ENCODE data around the gene RAB12. TPM values are rescaled to one million over a fixed set of nuclear protein-coding genes. Genes with fewer than 3 reads are reported as not detected.
A peak's percentile ranks its signal among the peaks of the same experiment; 100 is the strongest.
"Not testable (repeated sequence)": the region's sequence is repeated elsewhere in the genome, so short reads cannot be mapped to it uniquely, and the experiment has no call there.

The RAB12 gene
- total RNA-seq, 2 experiments from 2014 or later, result 20.1 to 20.3 TPM

DNA sequence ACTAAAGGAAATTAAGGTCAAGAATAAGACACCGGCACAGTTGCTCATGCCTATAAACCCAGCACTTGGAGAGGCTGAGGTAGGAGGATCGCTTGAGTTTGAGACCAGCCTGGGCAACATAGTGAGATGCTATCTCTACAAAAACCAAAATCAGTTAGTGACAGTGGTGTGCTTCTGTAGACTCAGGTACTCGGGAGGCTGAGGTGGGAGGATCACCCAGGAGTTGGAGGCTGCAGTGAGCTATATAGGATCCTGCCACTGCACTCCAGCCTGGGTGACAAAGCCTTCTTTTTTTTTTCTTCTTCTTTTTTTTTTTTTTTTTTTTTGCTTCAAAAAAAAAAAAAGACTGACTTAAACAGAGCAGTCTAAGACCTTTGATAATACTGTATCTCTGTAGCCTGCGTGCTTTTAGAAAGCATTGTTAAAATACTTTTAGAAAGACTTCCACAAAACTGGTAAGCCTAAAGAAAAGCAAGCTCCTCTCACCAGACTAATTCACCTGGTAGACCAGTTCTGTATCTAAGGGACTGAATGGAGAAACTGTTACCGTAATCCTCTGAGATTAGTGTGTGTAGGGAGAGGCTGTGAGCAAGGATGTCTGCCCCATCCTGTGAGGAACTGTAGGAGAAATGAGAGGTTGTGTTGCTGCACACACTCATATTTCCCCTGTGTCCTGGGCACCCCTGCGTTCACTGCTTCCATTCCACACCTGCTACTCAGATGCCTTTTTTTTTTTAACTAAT is 10.8 kb downstream of the RAB12 start:
- Histone ChIP-seq H3K4me3 (ENCODE audit: low read length) (no peak overlapping the region), H3K27ac (ENCODE audit: low read depth in 1 of 2, low read length in 2 of 2) (no peak overlapping the region), H3K4me1 (ENCODE audit: insufficient read depth, low read length) (peaks cover 18% of the 10 kb centered on the region), H3K9me3 (ENCODE audit: control insufficient read depth in 1 of 2, insufficient read depth in 1 of 2, low read length in 2 of 2) (no peaks in the 10 kb centered on the region), H3K36me3 (ENCODE audit: insufficient read depth, low read length) (peaks cover 13% of the 10 kb centered on the region), H3K27me3 (ENCODE audit: control insufficient read depth in 1 of 2, insufficient read depth in 2 of 2, low read length in 2 of 2) (no peaks in the 10 kb centered on the region)
- ATAC-seq (ENCODE audit: poor library complexity), result no peak
- Mint-ChIP-seq H3K27ac (peak overlapping the region; percentile 51), H3K9me3 (no peaks in the 10 kb centered on the region), H3K4me3 (no peak overlapping the region), H3K27me3 (no peaks in the 10 kb centered on the region), H3K4me1 (ENCODE audit: low read depth) (peaks cover 82% of the 10 kb centered on the region), H3K36me3 (ENCODE audit: low read depth) (peaks cover 72% of the 10 kb centered on the region)
- TF ChIP-seq CTCF (IDR thresholded peaks at IDR 0.05), result no peak
- no peak for DNase-seq
- ChIA-PET CTCF (no interaction called here), POLR2A (no interaction called here)
- intact Hi-C loops (cut with DNase I, micrococcal nuclease), result loop anchor here in 1 of 2 experiments (10.0 kb wide), 2 partner anchors 715 to 1295 kb away; partner anchors contain the start of genes TWSG1 and VAPA

DNA sequence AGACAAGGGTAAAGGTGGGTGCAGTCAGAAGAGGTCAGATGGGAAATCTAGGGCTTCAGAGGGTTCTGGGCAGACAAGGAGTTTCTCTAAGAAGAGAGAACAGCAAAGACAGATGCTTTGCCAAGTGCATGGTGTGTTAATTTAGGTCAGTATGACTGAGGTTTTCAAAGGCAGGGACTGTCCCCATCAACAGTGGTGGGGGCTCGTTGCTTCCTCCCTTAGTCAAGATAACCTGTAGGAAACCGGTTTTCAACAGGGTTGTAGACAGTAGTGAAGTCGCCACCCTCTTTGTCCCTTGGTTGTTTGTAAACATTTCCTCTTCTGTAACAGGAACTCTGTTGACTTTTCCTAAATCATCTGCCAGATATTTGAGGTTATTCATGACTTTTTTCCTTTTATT is 11.6 kb downstream of the RAB12 start:
- H3K9me3 ChIP-seq (ENCODE audit: control insufficient read depth in 1 of 2, insufficient read depth in 1 of 2, low read length in 2 of 2), result no peaks in the 10 kb centered on the region
- Mint-ChIP-seq H3K9me3 (no peaks in the 10 kb centered on the region), H3K4me3 (peak overlapping the region; percentile 3), H3K27me3 (no peaks in the 10 kb centered on the region), H3K27ac (no peak overlapping the region), H3K36me3 (ENCODE audit: low read depth) (peaks cover 79% of the 10 kb centered on the region), H3K4me1 (ENCODE audit: low read depth) (peaks cover 82% of the 10 kb centered on the region)
- no peak for TF ChIP-seq CTCF (IDR thresholded peaks at IDR 0.05)
- intact Hi-C loops (cut with DNase I, micrococcal nuclease), result no loop called here
- no peaks in the 10 kb centered on the region for H3K27me3 ChIP-seq (ENCODE audit: control insufficient read depth in 1 of 2, insufficient read depth in 2 of 2, low read length in 2 of 2)
- CTCF ChIA-PET, result no interaction called here
- DNase-seq, result no peak
- peaks cover 17% of the 10 kb centered on the region for H3K4me1 ChIP-seq (ENCODE audit: insufficient read depth, low read length)
- H3K27ac ChIP-seq (ENCODE audit: low read depth in 1 of 2, low read length in 2 of 2), result no peak overlapping the region
- POLR2A ChIA-PET, result no interaction called here
- peaks cover 21% of the 10 kb centered on the region for H3K36me3 ChIP-seq (ENCODE audit: insufficient read depth, low read length)
- ATAC-seq (ENCODE audit: poor library complexity), result no peak
- no peak overlapping the region for H3K4me3 ChIP-seq (ENCODE audit: low read length)

GRCh38 chr18:8622625-8623024 is 13.4 kb downstream of the RAB12 start:
- H3K27me3 ChIP-seq (ENCODE audit: control insufficient read depth in 1 of 2, insufficient read depth in 2 of 2, low read length in 2 of 2); H3K9me3 ChIP-seq (ENCODE audit: control insufficient read depth in 1 of 2, insufficient read depth in 1 of 2, low read length in 2 of 2); H3K9me3 Mint-ChIP-seq; H3K27me3 Mint-ChIP-seq; DNase-seq; H3K27ac ChIP-seq (ENCODE audit: low read depth in 1 of 2, low read length in 2 of 2); H3K4me3 ChIP-seq (ENCODE audit: low read length); H3K4me3 Mint-ChIP-seq; intact Hi-C loops (cut with DNase I, micrococcal nuclease); ATAC-seq (ENCODE audit: poor library complexity): not testable (repeated sequence)
- POLR2A ChIA-PET, result interaction anchor here (0.9 kb wide), 1 partner anchor 14 kb away, joined by 3 read pairs; no protein-coding TSS in a partner anchor
- Histone ChIP-seq H3K4me1 (ENCODE audit: insufficient read depth, low read length) (peaks cover 17% of the 10 kb centered on the region), H3K36me3 (ENCODE audit: insufficient read depth, low read length) (peaks cover 39% of the 10 kb centered on the region)
- peaks cover 77% of the 10 kb centered on the region for H3K4me1 Mint-ChIP-seq (ENCODE audit: low read depth)
- H3K27ac Mint-ChIP-seq, result peak overlapping the region; percentile 66
- CTCF ChIA-PET, result interaction anchor here (4.7 kb wide), 1 partner anchor 13 kb away, joined by 17 read pairs; the partner anchor contains the start of gene RAB12
- H3K36me3 Mint-ChIP-seq (ENCODE audit: low read depth), result peaks cover 88% of the 10 kb centered on the region
